HL-60 (cell line): ENCODE results near the gene SPSB3.

Source experiments
- DNase-seq, 2 experiments: peaks; one replicate each; pipeline ENCODE4 v3.0.0-alpha.2; 2010 to 2020; ENCODE audit warnings: low read depth in 1 of 2, low spot score in 1 of 2
- H3K27ac ChIP-seq: fragments of 250-450 bp; sonication (Bioruptor Pico); replicated peaks from 2 replicates; pipeline ENCODE4 v1.5.1; 2020; ENCODE audit warnings: mild to moderate bottlenecking, moderate library complexity
- H3K27me3 ChIP-seq: fragments of 250-450 bp; sonication (Bioruptor Pico); 2 replicates; pipeline ENCODE4 v1.5.1; 2021; ENCODE audit warnings: mild to moderate bottlenecking, moderate library complexity; ENCODE audit not compliant: insufficient read depth, poor library complexity, severe bottlenecking
- H3K4me3 ChIP-seq: replicated peaks from 2 replicates; pipeline ENCODE4 v1.5.1; 2011; ENCODE audit warnings: mild to moderate bottlenecking, control low read depth, low read length; ENCODE audit not compliant: insufficient read depth
- GABPA ChIP-seq: IDR thresholded peaks from 2 replicates; pipeline ENCODE4 v1.6.1; 2012; ENCODE audit warnings: low read depth
- POLR2AphosphoS5 ChIP-seq: IDR thresholded peaks from 2 replicates; pipeline ENCODE4 v1.6.1; 2012; ENCODE audit warnings: low read depth
- SPI1 ChIP-seq: IDR thresholded peaks from 2 replicates; pipeline ENCODE4 v1.6.1; 2012; ENCODE audit warnings: low read depth, mild to moderate bottlenecking, borderline replicate concordance
- TF ChIP-seq, protein P1 (sequence below): IDR thresholded peaks from one replicate; pipeline ENCODE4 v1.5.1; 2011; ENCODE audit warnings: low read length, control low read depth, inconsistent platforms; ENCODE audit not compliant: insufficient read depth
- TF ChIP-seq, protein P2 (sequence below): IDR thresholded peaks from 2 replicates; pipeline ENCODE4 v1.6.1; 2012; ENCODE audit warnings: low read depth; ENCODE audit not compliant: insufficient replicate concordance

Gene SPSB3

DNA sequence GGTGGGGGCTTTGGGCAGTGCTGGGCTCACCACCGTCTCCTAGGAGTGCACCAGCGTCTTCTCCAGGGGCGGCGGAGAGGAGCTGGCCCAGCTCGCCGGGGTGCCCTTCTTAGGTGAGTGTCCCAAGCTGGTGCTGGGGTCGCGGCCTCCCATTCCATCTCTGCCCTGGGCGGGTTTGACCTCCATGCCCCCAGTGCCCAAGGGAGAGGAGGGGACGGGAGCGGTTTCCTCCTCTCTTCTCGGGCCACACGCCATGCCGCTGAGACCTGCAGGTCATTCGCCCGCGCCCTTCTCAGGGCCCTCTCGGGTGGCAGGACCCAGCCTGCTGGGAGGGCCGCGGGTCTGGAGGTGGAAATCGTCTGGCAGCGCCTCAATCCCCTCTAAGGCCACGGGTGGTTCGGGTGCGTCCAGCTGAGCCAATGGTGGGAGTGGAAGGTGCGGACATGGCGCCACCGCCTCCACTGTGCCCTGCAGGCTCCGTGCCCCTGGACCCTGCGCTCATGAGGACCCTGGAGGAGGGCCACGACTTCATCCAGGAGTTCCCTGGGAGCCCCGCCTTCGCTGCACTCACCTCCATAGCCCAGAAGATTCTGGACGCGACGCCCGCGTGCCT lies 5.8 kb upstream of the SPSB3 start:
- no peak overlapping the region for H3K4me3 ChIP-seq
- DNase-seq, result no peak
- TF ChIP-seq, protein P1, sequence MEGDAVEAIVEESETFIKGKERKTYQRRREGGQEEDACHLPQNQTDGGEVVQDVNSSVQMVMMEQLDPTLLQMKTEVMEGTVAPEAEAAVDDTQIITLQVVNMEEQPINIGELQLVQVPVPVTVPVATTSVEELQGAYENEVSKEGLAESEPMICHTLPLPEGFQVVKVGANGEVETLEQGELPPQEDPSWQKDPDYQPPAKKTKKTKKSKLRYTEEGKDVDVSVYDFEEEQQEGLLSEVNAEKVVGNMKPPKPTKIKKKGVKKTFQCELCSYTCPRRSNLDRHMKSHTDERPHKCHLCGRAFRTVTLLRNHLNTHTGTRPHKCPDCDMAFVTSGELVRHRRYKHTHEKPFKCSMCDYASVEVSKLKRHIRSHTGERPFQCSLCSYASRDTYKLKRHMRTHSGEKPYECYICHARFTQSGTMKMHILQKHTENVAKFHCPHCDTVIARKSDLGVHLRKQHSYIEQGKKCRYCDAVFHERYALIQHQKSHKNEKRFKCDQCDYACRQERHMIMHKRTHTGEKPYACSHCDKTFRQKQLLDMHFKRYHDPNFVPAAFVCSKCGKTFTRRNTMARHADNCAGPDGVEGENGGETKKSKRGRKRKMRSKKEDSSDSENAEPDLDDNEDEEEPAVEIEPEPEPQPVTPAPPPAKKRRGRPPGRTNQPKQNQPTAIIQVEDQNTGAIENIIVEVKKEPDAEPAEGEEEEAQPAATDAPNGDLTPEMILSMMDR, result no peak
- no peak for TF ChIP-seq POLR2AphosphoS5
- TF ChIP-seq, protein P2, sequence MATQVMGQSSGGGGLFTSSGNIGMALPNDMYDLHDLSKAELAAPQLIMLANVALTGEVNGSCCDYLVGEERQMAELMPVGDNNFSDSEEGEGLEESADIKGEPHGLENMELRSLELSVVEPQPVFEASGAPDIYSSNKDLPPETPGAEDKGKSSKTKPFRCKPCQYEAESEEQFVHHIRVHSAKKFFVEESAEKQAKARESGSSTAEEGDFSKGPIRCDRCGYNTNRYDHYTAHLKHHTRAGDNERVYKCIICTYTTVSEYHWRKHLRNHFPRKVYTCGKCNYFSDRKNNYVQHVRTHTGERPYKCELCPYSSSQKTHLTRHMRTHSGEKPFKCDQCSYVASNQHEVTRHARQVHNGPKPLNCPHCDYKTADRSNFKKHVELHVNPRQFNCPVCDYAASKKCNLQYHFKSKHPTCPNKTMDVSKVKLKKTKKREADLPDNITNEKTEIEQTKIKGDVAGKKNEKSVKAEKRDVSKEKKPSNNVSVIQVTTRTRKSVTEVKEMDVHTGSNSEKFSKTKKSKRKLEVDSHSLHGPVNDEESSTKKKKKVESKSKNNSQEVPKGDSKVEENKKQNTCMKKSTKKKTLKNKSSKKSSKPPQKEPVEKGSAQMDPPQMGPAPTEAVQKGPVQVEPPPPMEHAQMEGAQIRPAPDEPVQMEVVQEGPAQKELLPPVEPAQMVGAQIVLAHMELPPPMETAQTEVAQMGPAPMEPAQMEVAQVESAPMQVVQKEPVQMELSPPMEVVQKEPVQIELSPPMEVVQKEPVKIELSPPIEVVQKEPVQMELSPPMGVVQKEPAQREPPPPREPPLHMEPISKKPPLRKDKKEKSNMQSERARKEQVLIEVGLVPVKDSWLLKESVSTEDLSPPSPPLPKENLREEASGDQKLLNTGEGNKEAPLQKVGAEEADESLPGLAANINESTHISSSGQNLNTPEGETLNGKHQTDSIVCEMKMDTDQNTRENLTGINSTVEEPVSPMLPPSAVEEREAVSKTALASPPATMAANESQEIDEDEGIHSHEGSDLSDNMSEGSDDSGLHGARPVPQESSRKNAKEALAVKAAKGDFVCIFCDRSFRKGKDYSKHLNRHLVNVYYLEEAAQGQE, result no peak
- TF ChIP-seq GABPA, result no peak
- no peak for TF ChIP-seq SPI1
- no peak overlapping the region for H3K27ac ChIP-seq
- H3K27me3 ChIP-seq, result no peaks in the 10 kb centered on the region

DNA sequence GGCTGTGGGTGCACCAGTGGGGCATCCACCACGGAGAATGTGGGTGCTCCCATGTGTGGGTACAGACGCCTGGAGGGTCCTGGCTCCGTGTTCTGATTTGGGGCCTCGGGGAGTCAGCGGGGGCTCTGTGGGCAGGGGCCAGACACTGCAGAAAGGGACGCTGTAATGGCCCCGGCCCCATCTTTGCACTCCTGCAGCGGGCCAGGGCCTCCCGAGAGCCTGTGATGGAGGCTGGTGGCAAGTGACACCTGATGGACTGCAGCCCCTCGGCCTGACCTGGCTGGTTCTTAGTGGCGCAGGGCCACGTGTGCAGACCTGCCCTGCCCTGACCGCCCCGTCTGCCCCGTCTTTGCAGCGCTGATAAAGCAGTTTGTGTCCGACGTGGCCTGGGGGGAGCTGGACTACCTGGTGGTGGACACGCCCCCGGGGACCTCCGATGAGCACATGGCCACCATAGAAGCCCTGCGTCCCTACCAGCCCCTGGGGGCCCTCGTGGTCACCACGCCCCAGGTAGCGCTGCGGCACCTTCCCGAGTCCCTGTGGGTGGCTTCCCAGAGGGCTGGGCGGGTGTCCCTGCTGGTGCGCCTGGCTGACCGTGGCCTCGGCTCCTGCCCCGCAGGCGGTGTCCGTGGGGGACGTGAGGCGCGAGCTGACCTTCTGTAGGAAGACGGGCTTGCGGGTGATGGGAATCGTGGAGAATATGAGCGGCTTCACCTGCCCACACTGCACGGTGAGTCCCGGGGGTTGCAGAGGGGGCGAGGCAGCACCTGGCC lies 5.1 kb upstream of the SPSB3 start:
- H3K4me3 ChIP-seq, result no peak overlapping the region
- no peak overlapping the region for H3K27ac ChIP-seq
- TF ChIP-seq, protein P1, result no peak
- H3K27me3 ChIP-seq, result no peaks in the 10 kb centered on the region
- DNase-seq, result no peak

DNA sequence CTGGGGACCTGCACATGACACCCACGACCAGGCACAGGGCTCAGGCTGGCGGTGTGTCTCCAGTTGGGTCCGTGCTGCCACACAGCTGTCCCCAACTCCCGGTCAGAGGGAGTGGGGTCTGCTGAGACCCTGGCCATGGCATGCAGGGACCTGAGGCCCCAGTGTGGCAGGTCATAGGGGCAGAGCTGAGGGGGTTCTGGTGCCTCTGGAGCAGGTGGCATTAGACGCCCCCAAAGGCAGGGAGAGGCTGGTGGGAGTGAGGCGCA lies 4.6 kb upstream of the SPSB3 start:
- no peak for TF ChIP-seq SPI1
- no peak for TF ChIP-seq GABPA
- TF ChIP-seq, protein P1, result no peak
- TF ChIP-seq POLR2AphosphoS5, result no peak
- TF ChIP-seq, protein P2, result no peak
- DNase-seq, result no peak

More for the DNA sequence above, 4.6 kb upstream of the SPSB3 start:
- H3K4me3 ChIP-seq, result no peak overlapping the region
- no peaks in the 10 kb centered on the region for H3K27me3 ChIP-seq
- no peak overlapping the region for H3K27ac ChIP-seq
